ENCODE data around the gene WASHC4.

DNA sequence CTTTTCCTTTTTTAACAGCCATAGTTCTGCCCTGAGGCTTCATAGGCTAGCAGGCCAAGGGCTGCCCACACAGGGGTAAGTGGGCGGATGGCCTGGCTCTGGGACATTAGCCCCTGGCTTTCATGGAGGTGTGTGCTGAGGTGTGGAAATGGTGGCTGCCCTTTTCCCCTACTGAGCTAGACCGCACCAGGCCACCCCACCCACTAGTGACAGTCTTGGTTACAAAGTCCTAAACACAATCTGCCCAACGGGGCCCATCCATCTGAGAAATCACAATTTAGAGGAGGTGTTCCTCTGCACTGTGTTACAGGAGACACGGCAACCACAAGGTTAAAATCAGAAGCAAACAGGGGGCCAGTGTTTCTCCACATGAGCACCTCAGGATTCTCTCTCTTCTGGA is 92.9 kb downstream of the WASHC4 start:
- TF ChIP-seq, protein P1, sequence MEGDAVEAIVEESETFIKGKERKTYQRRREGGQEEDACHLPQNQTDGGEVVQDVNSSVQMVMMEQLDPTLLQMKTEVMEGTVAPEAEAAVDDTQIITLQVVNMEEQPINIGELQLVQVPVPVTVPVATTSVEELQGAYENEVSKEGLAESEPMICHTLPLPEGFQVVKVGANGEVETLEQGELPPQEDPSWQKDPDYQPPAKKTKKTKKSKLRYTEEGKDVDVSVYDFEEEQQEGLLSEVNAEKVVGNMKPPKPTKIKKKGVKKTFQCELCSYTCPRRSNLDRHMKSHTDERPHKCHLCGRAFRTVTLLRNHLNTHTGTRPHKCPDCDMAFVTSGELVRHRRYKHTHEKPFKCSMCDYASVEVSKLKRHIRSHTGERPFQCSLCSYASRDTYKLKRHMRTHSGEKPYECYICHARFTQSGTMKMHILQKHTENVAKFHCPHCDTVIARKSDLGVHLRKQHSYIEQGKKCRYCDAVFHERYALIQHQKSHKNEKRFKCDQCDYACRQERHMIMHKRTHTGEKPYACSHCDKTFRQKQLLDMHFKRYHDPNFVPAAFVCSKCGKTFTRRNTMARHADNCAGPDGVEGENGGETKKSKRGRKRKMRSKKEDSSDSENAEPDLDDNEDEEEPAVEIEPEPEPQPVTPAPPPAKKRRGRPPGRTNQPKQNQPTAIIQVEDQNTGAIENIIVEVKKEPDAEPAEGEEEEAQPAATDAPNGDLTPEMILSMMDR (IDR thresholded peaks at IDR 0.05) = no peak
- TF ChIP-seq POLR2A (IDR thresholded peaks at IDR 0.05) = no peak
